Glomerular visceral epithelial cell (primary cell): ENCODE measurements around the gene SLC44A1.

Experiments used
- DNase-seq: peaks from one replicate; pipeline ENCODE4 v3.0.0-alpha.2; 2016; ENCODE audit errors: extremely low spot score

The SLC44A1 gene

DNA sequence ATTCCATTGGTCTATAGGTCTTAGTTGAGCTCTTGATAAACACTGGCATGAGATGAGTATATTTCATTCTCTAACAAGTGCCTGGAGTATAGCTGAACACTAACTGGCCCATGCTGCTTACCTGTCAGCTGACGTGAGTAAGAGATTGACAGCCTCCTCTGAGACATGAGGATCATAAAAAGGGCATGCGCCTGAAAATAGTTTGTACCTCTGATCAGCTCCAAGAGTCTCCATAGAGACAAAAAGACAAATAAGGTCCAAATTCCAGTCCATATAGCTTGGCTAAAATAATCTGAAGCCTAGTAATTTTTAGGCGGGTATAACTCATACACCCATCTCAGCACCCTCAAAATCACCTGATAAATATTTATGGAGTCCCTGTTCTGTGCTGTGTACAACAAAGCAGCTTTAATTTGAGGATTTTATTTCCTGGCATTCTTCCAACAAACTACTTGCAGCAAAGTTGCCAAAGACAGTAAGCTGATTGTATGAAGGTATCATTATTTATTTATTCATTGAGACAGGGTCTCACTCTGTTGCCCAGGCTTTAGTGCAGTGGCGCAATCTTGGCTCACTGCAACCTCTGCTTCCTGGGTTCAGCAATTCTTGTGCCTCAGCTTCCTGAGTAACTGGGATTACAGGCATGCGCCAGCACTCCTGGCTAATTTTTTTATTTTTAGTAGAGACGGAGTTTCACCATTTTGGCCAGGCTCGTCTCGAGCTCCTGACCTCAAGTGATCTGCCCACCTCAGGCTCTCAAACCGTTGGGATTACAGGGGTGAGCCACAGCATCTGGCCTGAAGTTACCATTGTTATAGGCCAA is 187.2 kb downstream of the SLC44A1 start:
- no peak for DNase-seq

DNA sequence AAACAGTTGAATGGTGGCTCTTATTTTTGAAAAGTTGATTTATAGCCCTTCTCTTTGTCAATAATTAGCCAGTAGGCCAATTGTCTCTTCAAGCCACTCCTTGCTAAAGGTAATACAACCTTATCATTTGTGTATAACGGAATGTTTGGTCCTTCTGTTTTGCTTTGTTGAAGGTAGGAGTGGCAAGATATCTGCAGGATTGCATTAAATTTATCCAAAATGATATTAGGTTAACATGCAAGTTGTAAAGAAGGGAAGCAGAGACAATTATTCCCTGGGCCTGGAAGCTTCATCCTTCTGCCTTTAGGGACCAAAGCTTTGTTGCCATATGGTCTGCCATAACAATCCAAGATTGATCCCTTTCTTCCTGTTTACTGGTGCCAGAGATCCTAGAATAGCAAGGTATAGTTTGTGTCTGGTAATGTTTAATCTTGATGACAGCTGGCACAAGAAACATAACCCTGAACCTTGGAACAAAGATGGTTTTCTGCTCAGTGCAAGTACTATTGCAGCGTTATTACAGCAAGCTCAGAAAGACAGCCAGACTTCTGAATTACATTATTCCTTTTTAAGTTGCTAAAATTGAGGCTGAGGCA is 187.9 kb downstream of the SLC44A1 start:
- DNase-seq, result no peak

DNA sequence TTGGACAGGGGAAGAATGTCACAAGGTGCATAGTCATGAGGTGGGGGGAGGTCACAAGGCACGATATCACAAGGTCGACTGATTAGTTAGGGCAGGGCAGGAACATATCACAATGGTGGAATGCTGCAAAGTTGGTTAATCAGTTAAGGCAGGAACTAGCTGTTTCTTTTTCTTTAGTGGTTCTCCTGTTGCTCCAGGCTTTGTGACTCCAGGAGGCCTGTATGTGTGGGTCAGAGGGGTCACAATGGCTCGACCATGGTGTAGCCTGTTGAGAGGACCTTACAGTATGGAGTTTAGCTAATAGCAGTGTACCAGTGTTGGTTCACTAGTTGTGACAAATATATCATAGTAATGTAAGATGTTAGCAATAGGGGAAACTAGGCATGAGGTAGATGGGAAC is 191.0 kb downstream of the SLC44A1 start:
- DNase-seq, result no peak

DNA sequence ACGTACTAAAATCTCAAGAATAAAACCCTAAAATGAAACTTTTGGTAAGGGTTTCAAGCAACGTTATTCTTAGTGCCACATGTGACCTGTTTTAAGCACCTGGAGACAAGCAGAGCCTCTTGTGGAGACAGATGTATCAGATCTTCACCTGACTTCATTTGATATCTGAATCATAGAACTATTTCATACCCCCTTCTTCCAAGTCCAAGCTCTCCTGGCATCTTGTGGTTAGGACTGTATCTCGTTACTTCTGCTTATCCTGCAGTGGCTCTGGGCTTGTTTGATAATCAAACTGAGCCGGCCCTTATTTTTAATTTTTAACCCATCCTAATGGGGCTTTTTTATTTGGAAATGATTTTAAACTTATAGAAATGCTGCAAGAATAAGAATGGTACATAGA is 192.3 kb downstream of the SLC44A1 start:
- no peak for DNase-seq

DNA sequence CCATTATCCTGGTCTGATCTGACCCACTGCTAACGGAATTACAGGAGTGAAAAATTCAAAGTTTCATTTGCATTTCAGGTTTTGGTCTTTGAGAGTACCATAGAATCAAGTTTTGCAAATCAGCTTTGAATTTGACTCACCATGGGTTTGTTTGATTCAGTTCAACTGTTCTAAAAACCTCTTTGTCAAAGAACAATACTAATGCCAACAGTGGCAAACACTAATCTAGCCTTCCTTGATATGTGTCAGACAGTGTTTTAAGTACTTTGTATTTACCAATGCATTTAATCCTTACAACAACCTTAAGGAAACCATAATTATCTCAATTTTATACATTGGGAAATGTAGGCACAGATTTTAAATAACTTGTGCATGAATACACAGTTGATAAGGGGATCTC is 193.3 kb downstream of the SLC44A1 start:
- DNase-seq, result no peak

DNA sequence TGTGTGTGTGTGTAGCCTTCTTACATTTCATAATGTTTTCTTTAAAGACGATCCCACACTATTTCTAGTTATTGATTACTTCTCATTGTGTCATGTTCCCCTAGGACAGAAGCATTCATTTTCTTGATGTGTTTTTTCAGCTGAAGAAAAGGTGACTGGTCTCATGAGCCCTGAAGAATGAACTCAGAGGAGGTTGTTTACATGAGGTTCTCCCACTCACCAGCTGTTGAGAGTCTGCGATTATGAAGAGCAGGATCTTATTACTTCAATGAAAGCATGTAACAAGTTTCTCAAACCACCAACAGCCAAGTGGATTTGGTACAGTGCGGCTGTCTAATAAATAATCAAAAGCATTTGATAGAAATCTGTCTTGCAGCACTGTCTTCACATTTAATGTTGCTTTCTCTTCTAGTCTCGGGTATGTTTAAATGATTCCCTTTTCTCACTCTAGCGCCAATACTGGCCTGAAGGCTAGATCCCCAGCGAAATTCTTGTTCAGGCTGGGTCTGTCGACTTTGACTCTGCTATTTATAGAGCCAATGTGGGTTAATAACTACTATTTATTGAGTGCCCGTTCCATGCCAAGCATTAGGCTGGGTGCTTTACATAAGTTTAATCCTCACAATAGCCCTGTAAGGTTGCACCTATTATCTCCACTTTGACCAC is 193.8 kb downstream of the SLC44A1 start:
- DNase-seq, result no peak

DNA sequence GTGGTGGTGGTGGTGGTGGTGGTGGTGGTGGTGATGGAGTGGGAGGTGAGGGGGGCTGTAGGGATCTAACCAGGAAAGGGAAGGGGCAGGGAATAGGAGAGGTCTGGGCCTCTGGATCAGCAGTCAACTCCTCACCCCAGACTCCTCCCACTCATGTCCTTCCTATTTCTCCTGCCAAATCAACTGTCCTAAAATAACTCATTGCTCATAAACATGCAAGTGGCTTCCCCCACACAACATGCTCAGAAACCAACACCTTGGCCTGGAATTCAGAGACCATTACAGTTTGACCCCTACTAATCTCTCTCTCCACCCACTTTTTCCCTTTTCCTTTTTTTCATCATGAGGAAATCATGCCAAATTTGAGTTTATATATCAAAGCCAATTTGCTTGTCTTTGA is 195.0 kb downstream of the SLC44A1 start:
- no peak for DNase-seq

DNA sequence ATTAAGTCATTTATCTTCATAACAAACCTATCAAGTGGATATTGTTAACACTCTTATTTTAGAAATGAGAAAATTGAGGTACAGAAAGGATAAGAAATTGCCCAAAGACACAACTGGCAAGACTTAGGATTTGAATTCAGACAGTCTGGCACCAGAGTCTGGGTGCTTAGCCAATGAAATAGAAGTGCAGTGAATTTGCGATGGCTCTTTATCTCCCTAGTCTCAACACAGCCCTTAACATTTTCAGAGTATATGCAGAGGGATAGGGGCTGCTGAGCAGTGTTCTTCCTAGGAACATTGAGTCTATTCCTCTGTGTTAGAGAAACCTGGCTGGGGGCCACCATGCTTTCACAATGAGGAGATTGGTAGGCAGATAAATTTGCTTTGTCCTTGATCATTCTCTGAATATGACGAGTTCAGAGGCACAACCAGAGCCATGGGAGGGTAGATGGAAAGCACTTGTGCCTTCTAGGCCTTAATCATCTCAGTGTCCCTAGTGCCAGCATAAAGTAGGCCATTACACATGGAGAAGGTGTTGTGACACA is 197.2 kb downstream of the SLC44A1 start:
- DNase-seq, result no peak

DNA sequence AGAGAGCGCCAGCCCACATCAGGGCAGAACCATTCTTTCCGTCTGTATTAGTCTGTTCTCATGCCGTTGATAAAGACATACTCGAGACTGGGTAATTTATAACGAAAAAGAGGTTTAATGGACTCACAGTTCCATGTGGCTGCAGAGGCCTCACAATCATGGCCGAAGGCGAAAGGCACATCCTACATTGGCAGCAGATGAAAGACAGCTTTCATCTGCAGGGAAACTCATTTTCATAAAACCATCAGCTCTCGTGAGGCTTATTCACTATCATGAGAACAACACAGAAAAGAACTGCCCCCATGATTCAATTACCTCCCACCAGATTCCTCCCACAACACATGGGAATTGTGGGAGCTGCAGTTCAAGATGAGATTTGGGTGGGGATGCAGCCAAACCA is 198.7 kb downstream of the SLC44A1 start:
- DNase-seq, result no peak

DNA sequence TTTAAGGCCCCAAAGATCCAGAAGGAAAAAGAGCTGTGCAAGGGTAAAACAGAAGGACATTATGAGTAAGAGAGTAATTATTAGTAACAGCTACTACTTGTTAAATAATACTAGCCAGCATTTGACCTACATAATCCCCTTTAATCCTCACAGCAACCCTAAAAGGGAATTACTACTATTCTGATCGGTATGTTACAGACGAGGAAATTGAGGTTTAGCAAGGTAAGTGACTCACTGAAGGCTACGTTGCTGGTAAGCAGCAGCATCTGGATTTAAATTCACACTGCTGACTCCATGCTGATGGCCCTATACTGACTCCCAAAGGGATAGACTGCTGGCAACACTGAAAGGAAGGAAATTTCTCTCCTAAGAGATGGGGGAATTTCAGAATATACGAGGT is 199.7 kb downstream of the SLC44A1 start:
- DNase-seq, result peak; percentile 20

DNA sequence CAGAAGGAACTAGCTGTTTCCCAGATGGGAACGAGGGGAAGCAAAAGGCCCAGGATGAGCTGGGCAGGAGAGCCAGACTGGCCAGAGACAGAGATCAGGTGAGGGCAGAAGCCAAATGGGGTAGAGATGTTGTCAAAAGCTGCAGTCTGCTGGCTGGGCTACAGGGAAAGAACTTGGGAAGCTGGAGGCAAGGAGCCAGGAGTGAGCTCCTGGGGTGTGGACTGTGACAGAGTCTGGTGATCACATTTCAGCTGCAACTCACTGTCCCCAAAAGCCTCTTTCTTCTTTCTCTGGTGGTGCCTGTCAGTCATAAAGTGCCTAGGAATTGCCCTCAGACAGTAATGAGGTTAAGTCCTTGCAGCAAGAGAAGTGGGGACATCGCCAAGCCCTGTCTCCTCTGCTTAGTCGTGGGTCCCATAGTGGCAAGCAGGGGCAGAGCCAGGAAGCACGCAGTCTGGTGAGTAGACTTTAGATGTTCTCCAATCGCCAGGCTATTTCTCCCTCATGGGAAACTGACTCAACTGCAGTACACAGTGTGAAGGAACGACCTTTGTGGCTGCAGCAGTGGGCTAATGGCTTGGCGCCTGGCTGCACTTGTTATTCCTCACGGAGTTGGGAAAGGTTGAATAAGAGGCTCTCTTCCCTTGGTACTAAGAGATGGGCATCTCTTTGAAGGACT is 200.9 kb downstream of the SLC44A1 start:
- DNase-seq, result no peak

DNA sequence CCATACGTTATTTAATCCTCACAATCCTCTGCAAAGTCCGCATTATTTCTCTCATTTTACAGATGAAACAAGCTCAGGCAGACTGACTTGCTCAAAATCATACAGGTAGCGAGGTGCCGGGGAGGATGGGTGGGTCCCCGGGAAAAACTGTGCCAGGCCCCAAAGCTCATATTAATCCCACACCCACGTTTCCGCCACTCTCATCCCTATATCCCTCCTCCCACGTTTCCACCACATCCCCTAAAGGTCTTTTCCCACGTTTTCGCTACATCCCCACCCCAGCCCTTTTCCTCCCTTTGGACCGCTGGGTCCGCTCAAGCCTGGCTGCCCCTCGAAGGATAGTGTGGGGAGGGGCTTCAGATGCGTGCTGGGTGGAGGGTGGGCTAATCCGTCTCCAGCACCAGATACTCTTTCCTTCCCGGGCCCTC is 202.9 kb downstream of the SLC44A1 start:
- DNase-seq, result no peak

DNA sequence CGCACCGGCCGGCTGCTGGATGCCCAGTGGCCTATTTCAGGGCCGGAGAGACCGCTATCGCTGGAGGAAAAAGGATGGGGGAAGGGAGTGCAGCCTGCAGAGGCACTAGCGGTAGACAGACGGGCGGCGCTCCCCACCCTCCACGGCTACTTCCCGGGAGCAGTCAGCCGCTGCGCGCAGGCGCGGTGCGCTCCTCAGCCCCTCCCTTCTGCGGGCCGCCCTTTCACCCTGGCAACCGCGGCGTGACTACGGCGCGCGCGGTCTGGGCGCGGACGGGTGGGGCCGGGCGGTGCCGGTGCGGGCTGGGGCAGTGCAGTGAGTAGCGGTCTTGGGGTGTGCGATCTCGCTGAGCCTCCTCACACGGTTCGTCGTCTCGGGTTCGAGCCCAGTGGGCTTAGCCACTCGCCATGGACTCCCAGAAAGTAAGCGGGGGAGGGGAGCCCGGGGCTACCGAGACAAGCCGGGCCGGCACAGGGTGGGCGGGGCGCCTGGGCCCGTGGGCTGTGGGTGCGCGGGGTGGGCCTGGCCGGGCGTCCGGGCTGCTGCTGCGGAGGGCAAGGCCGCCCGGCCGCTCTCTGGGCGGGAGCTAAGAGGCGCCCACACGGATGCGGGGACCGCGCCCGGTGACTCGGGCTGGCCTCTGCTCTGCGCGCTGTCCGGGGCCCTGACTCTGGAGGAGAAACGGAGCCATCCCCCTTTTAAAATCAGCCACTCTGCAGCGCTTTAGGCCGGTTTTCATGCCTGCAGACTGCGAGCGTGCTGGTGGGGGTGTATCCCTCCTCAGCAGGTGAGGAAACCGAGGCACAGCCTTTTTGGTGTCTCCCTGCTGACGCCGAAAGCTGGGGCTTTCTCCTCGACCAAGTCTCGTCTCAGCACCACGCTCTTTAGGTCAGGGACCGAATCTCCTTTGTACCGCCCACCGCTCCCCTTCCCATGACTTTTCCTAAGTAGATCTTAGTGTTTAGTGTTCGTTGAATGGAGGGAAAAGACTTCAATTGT is 203.7 kb downstream of the SLC44A1 start, which contains the start of gene FSD1L:
Gene FSD1L, plus strand, starts transcription at position 221 of the 999 bp plus-strand sequence. Its CDS starts 187 bp downstream, at position 408.
- DNase-seq, result peak; percentile 94

DNA sequence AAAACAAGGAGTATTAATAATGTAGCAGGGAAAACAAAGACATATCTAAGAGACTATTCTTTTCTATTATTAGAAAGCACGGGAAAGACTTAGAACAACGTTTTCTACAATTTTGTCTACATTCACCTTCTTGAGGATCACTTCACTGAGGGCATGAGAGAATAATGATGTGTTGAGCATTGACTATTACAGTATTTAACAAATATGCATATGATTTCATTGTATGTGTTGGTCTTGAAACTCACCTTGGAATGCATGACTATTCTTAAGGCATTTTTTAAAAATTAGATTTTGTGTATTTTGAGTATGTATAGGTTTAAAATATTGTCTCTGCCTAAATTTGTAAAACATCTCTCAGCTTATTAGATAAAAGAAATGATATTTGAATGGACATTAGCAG is 204.6 kb downstream of the SLC44A1 start:
- DNase-seq, result peak; percentile 2

DNA sequence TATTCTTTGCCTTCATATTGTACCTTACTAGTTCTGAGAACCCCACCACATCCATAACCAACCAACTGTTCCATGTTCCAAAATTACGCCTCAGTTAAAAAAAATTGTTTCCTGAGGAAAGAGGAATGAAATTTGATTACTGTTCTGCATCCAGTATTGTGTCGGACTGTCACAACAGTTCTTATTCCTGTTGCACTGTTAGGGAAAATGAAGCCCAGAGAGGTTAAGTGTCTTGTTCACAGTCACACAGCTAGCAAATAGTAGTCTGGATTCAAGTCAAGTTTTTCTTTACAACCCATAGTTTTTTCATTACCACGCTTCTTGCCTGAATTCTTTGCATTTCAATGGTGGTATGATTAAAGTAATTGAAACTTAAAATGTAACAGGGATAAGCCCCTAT is 207.7 kb downstream of the SLC44A1 start:
- no peak for DNase-seq

DNA sequence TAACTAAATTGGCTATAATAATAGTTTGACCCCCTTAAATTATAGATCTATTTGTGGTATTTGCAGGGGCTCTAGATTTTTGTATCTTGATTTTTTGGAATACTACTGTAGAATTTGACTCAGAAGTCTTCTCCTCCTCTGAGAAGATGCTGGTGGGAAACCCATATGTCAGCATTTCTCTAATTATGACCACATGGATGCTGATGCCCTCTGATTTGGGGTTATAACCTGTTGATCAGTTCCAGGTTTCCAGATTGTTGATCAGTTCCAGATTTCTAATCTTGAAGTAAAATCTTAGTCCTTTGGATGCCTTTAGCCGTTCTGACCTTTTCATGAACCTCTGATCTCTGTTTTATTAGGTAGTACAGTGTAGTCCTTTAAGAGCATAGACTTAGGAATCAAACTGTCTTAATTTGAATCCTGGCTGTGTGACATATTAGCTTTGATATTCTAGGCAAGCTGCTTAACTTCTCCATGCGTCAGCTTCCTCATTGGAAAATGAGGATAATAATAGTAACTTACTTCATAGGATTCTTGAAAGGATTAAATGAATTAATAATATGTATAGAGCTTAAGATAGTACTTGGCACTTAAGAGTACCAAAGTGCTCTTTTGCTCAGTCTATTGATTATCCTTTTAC is 211.5 kb downstream of the SLC44A1 start:
- no peak for DNase-seq

DNA sequence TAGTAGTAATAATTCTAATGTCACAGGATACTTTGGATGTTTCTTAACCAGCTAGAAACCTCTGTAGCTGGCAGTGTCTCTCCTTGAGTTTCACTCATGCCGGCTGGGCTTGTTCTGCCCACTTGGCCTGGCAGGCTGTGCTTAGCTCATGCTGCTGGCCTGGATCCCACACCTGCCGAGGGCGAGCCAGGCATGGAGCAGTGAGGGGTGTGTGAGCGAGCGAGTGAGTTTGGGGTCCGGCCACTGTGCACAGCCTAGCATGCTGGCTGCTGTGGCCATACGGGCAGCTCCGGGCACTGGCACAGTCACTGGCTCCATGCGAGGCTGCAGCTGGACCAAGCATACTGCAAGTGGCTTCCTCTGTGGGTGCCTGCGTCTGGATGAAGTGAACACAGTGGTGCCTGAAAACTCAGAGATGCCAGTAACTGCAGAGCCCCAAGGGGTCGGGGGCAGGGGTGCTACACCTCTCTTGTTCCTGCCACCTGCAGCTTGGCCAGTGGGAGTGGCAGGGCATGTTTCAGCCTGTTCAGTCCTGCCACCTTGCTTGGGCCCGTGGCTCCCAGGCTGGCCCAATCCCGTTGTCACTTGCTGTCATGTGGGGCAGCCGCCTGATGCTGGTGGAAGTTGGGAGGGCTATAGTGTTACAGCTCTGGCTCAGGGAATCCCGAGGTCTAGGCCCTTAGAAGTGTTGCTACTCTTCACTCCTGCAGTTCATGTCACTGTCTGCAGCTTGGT is 213.3 kb downstream of the SLC44A1 start:
- no peak for DNase-seq

DNA sequence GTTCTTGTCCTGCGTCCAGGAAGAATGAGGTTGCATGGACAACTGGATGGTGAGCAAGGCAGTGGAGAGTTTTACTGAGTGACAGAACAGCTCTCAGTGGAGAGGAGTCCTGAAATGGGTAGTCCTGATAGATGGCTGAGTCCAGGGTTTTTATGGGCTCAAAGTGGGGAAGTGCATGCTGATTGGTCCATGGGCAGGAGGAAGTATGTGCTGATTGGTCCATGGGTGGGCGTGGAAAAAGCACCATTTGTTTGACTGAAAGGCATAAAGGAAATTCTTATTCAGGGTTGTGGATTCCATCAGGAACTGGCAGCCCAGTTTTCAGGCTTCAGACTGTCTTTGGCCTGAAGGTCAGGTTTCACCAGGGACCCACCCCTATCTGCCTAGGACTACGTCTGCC is 214.0 kb downstream of the SLC44A1 start:
- DNase-seq, result no peak

DNA sequence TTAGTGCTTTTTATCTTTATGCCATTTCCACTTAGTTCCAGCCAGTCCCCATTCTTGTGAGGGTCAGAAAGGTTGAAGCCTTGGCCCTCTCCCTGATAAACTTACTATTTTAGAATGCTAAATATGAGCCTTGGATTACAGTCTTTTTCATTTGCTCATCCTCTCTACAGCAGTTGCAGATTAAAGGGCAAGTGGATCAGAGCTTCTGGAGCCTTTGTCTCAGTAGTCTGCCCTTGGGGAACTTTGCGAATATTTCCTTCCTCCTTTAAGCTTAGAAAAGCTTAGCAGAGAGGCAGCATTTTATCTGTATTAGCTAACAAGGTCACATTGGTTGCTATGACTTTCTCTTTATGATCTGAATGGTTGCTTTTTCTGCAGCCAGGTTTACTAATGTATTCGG is 214.9 kb downstream of the SLC44A1 start:
- no peak for DNase-seq
